Erythroblast (primary cell): ENCODE data around the gene PHTF1.

ENCODE experiments used
- GATA1 ChIP-seq: IDR thresholded peaks from 2 replicates; pipeline ENCODE4 v1.6.1; 2011; ENCODE audit warnings: low read depth, mild to moderate bottlenecking, control low read depth, low read length, moderate library complexity
- POLR2A ChIP-seq: IDR thresholded peaks from 2 replicates; pipeline ENCODE4 v1.6.1; 2011; ENCODE audit warnings: mild to moderate bottlenecking, low read length

DNA sequence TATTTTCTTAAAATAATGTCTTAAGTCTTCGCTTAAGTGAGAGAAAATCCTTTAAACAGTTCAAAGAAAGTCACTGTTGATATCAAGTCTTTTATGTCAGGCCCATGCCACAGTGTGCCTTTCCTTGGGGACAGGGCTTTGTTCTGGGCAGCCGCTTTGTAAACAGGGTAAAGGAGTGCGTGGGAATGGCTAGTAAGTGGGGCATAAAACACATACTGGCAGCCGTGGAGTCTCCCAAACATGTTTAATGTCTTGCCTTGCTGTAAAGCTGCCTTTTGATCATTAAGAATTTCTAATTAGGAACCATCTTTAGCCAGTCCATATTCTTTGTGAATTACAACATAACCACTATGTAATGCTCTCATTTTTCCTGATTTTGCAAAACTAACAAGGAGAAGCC, 99.7 kb downstream of the PHTF1 start:
- TF ChIP-seq POLR2A, result no peak
- TF ChIP-seq GATA1, result no peak
